IMR-90 (cell line): Measurements from ENCODE around the gene DCC. TPM values are rescaled to one million over a fixed set of nuclear protein-coding genes. Genes with fewer than 3 reads are reported as not detected.

ENCODE experiments used
- ATAC-seq: fragments of 200-7000 bp; cut with Tn5 transposase; 2 replicates; pipeline ENCODE4 v1.9.1; 2020; ENCODE audit warnings: low read depth, mild to moderate bottlenecking, moderate library complexity
- BruUV-seq: library from RNA; stranded (reverse); fragments of 400-500 nt; replicated peaks from 2 replicates; lab custom pipeline; 2021; lab: Mats Ljungman, UMichigan
- CTCF ChIA-PET: fragments of 300-600 bp; formaldehyde crosslinking; extraction: SDS; loops from one replicate; lab custom pipeline; 2021; ENCODE audit warnings: antibody characterized with exemption; lab: Yijun Ruan, JAX
- POLR2A ChIA-PET: fragments of 300-600 bp; sonication (Branson Sonifier 250); formaldehyde crosslinking; loops from one replicate; lab custom pipeline; 2022; ENCODE audit warnings: antibody characterized with exemption; ENCODE audit not compliant: unreplicated experiment; lab: Charles Lee
- DNase-seq: peaks from one replicate; pipeline ENCODE4 v3.0.0; 2013
- H2AFZ ChIP-seq: replicated peaks from 2 replicates; pipeline ENCODE3; 2013; ENCODE audit warnings: low read length, mild to moderate bottlenecking; ENCODE audit not compliant: poor library complexity
- H2AK5ac ChIP-seq: 2 replicates; pipeline ENCODE4 v1.6.1; 2013; ENCODE audit warnings: low read depth, low read length, inconsistent platforms
- H2AK9ac ChIP-seq: replicated peaks from 2 replicates; pipeline ENCODE3; 2013; ENCODE audit warnings: mild to moderate bottlenecking, low read depth, low read length, moderate library complexity; ENCODE audit not compliant: poor library complexity
- H2BK120ac ChIP-seq: 2 replicates; pipeline ENCODE4 v1.6.1; 2013; ENCODE audit warnings: low read depth, low read length, inconsistent platforms
- H2BK15ac ChIP-seq: 3 replicates; pipeline ENCODE4 v1.6.1; 2013; ENCODE audit warnings: low read depth, low read length, inconsistent platforms
- H2BK20ac ChIP-seq: 2 replicates; pipeline ENCODE4 v1.6.1; 2013; ENCODE audit warnings: low read depth, mild to moderate bottlenecking, inconsistent platforms, low read length, moderate library complexity
- H2BK5ac ChIP-seq: 2 replicates; pipeline ENCODE4 v1.6.1; 2013; ENCODE audit warnings: mild to moderate bottlenecking, low read depth, low read length, inconsistent platforms; ENCODE audit not compliant: poor library complexity, severe bottlenecking
- H3K14ac ChIP-seq: replicated peaks from 2 replicates; pipeline ENCODE4 v1.6.1; 2013; ENCODE audit warnings: low read depth, low read length, inconsistent platforms
- H3K18ac ChIP-seq: 2 replicates; pipeline ENCODE4 v1.6.1; 2013; ENCODE audit warnings: low read depth, low read length, control low read depth
- H3K23ac ChIP-seq: 2 replicates; pipeline ENCODE4 v1.6.1; 2013; ENCODE audit warnings: low read depth, low read length, inconsistent platforms
- H3K27ac ChIP-seq: 2 replicates; pipeline ENCODE4 v1.5.1; 2013; ENCODE audit warnings: mild to moderate bottlenecking, control low read depth, low read length; ENCODE audit not compliant: insufficient read depth
- H3K27me3 ChIP-seq: 2 replicates; pipeline ENCODE4 v1.6.1; 2013; ENCODE audit warnings: low read length; ENCODE audit not compliant: control insufficient read depth, insufficient read depth
- H3K36me3 ChIP-seq: 2 replicates; pipeline ENCODE4 v1.6.1; 2013; ENCODE audit warnings: low read length, mixed read lengths; ENCODE audit not compliant: control insufficient read depth, insufficient read depth
- H3K4ac ChIP-seq: 2 replicates; pipeline ENCODE4 v1.6.1; 2013; ENCODE audit warnings: low read depth, low read length, inconsistent platforms
- H3K4me1 ChIP-seq: 2 replicates; pipeline ENCODE4 v1.6.1; 2013; ENCODE audit warnings: low read length, mixed read lengths; ENCODE audit not compliant: control insufficient read depth, insufficient read depth
- H3K4me2 ChIP-seq: 2 replicates; pipeline ENCODE4 v1.6.1; 2013; ENCODE audit warnings: low read depth, mild to moderate bottlenecking, control low read depth, low read length, moderate library complexity
- H3K4me3 ChIP-seq: 2 replicates; pipeline ENCODE4 v1.5.1; 2013; ENCODE audit warnings: low read depth, mild to moderate bottlenecking, control low read depth, low read length, moderate library complexity; ENCODE audit not compliant: insufficient read depth
- H3K56ac ChIP-seq: 2 replicates; pipeline ENCODE4 v1.6.1; 2013; ENCODE audit warnings: low read length, inconsistent platforms; ENCODE audit not compliant: insufficient read depth; ENCODE audit errors: extremely low read depth
- H3K79me1 ChIP-seq, 2 experiments: 2 replicates each; pipeline ENCODE4 v1.6.1; 2013; ENCODE audit warnings: low read length in 2 of 2, inconsistent platforms in 1 of 2, low read depth in 1 of 2
- H3K9ac ChIP-seq: 2 replicates; pipeline ENCODE4 v1.6.1; 2013; ENCODE audit warnings: low read depth, low read length, control low read depth
- H3K9me1 ChIP-seq: 2 replicates; pipeline ENCODE4 v1.6.1; 2013; ENCODE audit warnings: low read length, inconsistent platforms; ENCODE audit not compliant: insufficient read depth
- H3K9me3 ChIP-seq: 2 replicates; pipeline ENCODE4 v1.6.1; 2013; ENCODE audit warnings: low read length; ENCODE audit not compliant: control insufficient read depth, insufficient read depth
- H4K20me1 ChIP-seq: 2 replicates; pipeline ENCODE4 v1.6.1; 2013; ENCODE audit warnings: low read length, inconsistent platforms; ENCODE audit not compliant: insufficient read depth
- H4K5ac ChIP-seq: 2 replicates; pipeline ENCODE4 v1.6.1; 2013; ENCODE audit warnings: mild to moderate bottlenecking, low read depth, low read length, control low read depth
- H4K8ac ChIP-seq, 2 experiments: 2 replicates each; pipeline ENCODE4 v1.6.1; 2013; ENCODE audit warnings: low read depth in 2 of 2, low read length in 2 of 2, control low read depth in 1 of 2, inconsistent platforms in 1 of 2
- H4K91ac ChIP-seq: 2 replicates; pipeline ENCODE4 v1.6.1; 2013; ENCODE audit warnings: low read depth, low read length, inconsistent platforms; ENCODE audit not compliant: insufficient read depth
- BHLHE40 ChIP-seq: fragments of 150-350 bp; IDR thresholded peaks from 2 replicates; pipeline ENCODE4 v1.6.1; 2016; ENCODE audit warnings: mild to moderate bottlenecking, low read depth, low read length
- CEBPB ChIP-seq: IDR thresholded peaks from 2 replicates; pipeline ENCODE4 v1.6.1; 2012; ENCODE audit warnings: low read depth, low read length, improper control_type of control experiment
- CHD1 ChIP-seq: IDR thresholded peaks from 2 replicates; pipeline ENCODE4 v1.6.1; 2012; ENCODE audit warnings: low read depth, low read length, improper control_type of control experiment
- ELK1 ChIP-seq: fragments of 150-350 bp; IDR thresholded peaks from 2 replicates; pipeline ENCODE4 v1.6.1; 2016; ENCODE audit warnings: low read depth, mild to moderate bottlenecking, low read length, moderate library complexity, borderline replicate concordance
- FOS ChIP-seq: fragments of 150-350 bp; IDR thresholded peaks from 2 replicates; pipeline ENCODE4 v1.6.1; 2016; ENCODE audit warnings: low read depth, low read length
- NFE2L2 ChIP-seq: fragments of 150-350 bp; IDR thresholded peaks from 2 replicates; pipeline ENCODE4 v1.6.1; 2016; ENCODE audit warnings: low read depth, mild to moderate bottlenecking, low read length
- RAD21 ChIP-seq: IDR thresholded peaks from 2 replicates; pipeline ENCODE4 v1.6.1; 2012; ENCODE audit warnings: low read length, improper control_type of control experiment
- RCOR1 ChIP-seq: IDR thresholded peaks from 2 replicates; pipeline ENCODE4 v1.6.1; 2012; ENCODE audit warnings: mild to moderate bottlenecking, low read length, improper control_type of control experiment; ENCODE audit not compliant: insufficient replicate concordance
- RFX5 ChIP-seq: IDR thresholded peaks from 2 replicates; pipeline ENCODE4 v1.8.0; 2012; ENCODE audit warnings: low read depth, mild to moderate bottlenecking, low read length, moderate library complexity
- SMC3 ChIP-seq: fragments of 150-350 bp; IDR thresholded peaks from 2 replicates; pipeline ENCODE4 v1.6.1; 2016; ENCODE audit warnings: low read depth, mild to moderate bottlenecking, antibody characterized with exemption, low read length, moderate library complexity
- WGBS, 2 experiments: methylation state at CpG; one replicate each; pipeline versions ENCODE4 v1.1.5 to v1.1.7; 2013; ENCODE audit warnings: missing lambda C conversion rate in 2 of 2; ENCODE audit not compliant: insufficient read length in 1 of 2; ENCODE audit errors: extremely low coverage in 2 of 2; 5-methylcytosine and 5-hydroxymethylcytosine counted together
- dilution Hi-C: fragments of 300-500 bp; cut with HindIII; formaldehyde crosslinking; loops from one replicate; pipeline ENCODE4 v1.14.3; 2018; ENCODE audit warnings: low sequenced_read_pairs; ENCODE audit not compliant: unreplicated experiment
- in situ Hi-C: fragments of 300-500 bp; cut with MboI; formaldehyde crosslinking; loops from 3 replicates; pipeline ENCODE4 v1.14.3; 2019; ENCODE audit warnings: low sequenced_read_pairs, inconsistent platforms, mixed read lengths
- intact Hi-C: fragments of 100-400 bp; cut with micrococcal nuclease; formaldehyde crosslinking; loops from 2 replicates; pipeline ENCODE4 v1.10.0; 2022
- polyA plus RNA-seq, 3 experiments: library from polyadenylated mRNA; depleted of rRNA; stranded (reverse); fragments of >200 nt; gene quantifications; 2 replicates each; pipeline ENCODE4 v1.2.3, GENCODE V29; 2012; ENCODE audit warnings: low replicate concordance in 1 of 3
- total RNA-seq: library from RNA; depleted of rRNA; stranded (reverse); fragments of >200 nt; gene quantifications from 2 replicates; pipeline ENCODE4 v1.2.3, GENCODE V29; 2012

The DCC gene
- total and polyA plus RNA-seq, 2 of the 4 experiments (the other 2 are of a cell fraction), result 0.31 to 0.54 TPM

GRCh38 chr18:52319424-52319983 is 20.5 kb upstream of the DCC start:
- dilution Hi-C loops (no loop called here), in situ Hi-C loops (no loop called here), intact Hi-C loops (no loop called here)
- Histone ChIP-seq H2BK15ac (no peak overlapping the region), H3K4me3 (no peak overlapping the region), H3K36me3 (no peaks in the 10 kb centered on the region), H3K4me2 (no peak overlapping the region), H2AK9ac (no peak overlapping the region), H3K4me1 (no peaks in the 10 kb centered on the region), H3K79me1 (no peaks in the 10 kb centered on the region), H3K56ac (no peak overlapping the region), H4K5ac (no peak overlapping the region), H3K18ac (no peak overlapping the region), H3K9ac (no peak overlapping the region), H2AK5ac (no peak overlapping the region), H3K4ac (no peak overlapping the region), H4K20me1 (no peaks in the 10 kb centered on the region), H2AFZ (no peak overlapping the region), H4K8ac (no peak overlapping the region), H2BK5ac (no peak overlapping the region), H3K14ac (no peak overlapping the region), H4K91ac (no peak overlapping the region), H3K9me1 (no peaks in the 10 kb centered on the region), H2BK20ac (no peak overlapping the region), H3K9me3 (peaks cover 10% of the 10 kb centered on the region; the same call in 1 of the 2 replicates), H3K27me3 (no peaks in the 10 kb centered on the region), H2BK120ac (no peak overlapping the region), H3K23ac (no peak overlapping the region), H3K27ac (no peak overlapping the region)
- ChIA-PET CTCF (no interaction called here), POLR2A (no interaction called here)
- WGBS, 2 experiments, result 60% methylated on average over 3 of the region's 6 CpGs; no CpG with 5 or more reads in 1 of the 2 experiments
- no peak for TF ChIP-seq RAD21
- no peak for TF ChIP-seq FOS
- TF ChIP-seq BHLHE40, result no peak
- no peak for TF ChIP-seq RFX5
- TF ChIP-seq CEBPB, result no peak
- no peak for TF ChIP-seq NFE2L2
- TF ChIP-seq CHD1, result no peak
- TF ChIP-seq ELK1, result no peak
- TF ChIP-seq SMC3, result no peak
- TF ChIP-seq RCOR1, result no peak
- BruUV-seq, result no TSS peak
- ATAC-seq (no peak), DNase-seq (no peak)
